PC-9 (cell line): ENCODE data around the gene SRGAP3. TPM values are rescaled to one million over a fixed set of nuclear protein-coding genes. Genes with fewer than 3 reads are reported as not detected.

ENCODE experiments used
- BruUV-seq: library from RNA; stranded (reverse); fragments of 400-500 nt; replicated peaks from 2 replicates; lab custom pipeline; 2021; lab: Mats Ljungman, UMichigan
- CTCF ChIA-PET: fragments of 300-600 bp; sonication (Branson Sonifier 250); formaldehyde crosslinking; loops from one replicate; lab custom pipeline; 2022; ENCODE audit warnings: antibody characterized with exemption; lab: Charles Lee
- POLR2A ChIA-PET: fragments of 300-600 bp; sonication (Branson Sonifier 250); formaldehyde crosslinking; loops from one replicate; lab custom pipeline; 2022; ENCODE audit warnings: antibody characterized with exemption; ENCODE audit not compliant: unreplicated experiment; lab: Charles Lee
- DNase-seq, 2 experiments: peaks; one replicate each; pipeline versions ENCODE4 v3.0.0 to v3.0.0-alpha.2; 2015 to 2022; ENCODE audit warnings: mixed read lengths in 1 of 2
- H2AFZ ChIP-seq: fragments of 200-600 bp; sonication (generic); 2 replicates; pipeline ENCODE4 v1.8.1; 2017; ENCODE audit warnings: antibody characterized with exemption
- H3F3A ChIP-seq: fragments of 200-600 bp; sonication (generic); 2 replicates; pipeline ENCODE4 v1.8.1; 2017; ENCODE audit warnings: antibody characterized with exemption, mild to moderate bottlenecking, low read depth; ENCODE audit not compliant: insufficient read depth
- H3K27ac ChIP-seq: fragments of 200-600 bp; sonication (generic); 2 replicates; pipeline ENCODE4 v1.6.1; 2016; ENCODE audit warnings: mixed run types
- H3K27me3 ChIP-seq: fragments of 200-600 bp; sonication (generic); 2 replicates; pipeline ENCODE4 v1.6.1; 2016; ENCODE audit warnings: low read depth, mixed run types; ENCODE audit not compliant: insufficient read depth
- H3K36me3 ChIP-seq: fragments of 200-600 bp; sonication (generic); 2 replicates; pipeline ENCODE4 v1.6.1; 2016; ENCODE audit warnings: low read depth, mixed run types
- H3K4me1 ChIP-seq: fragments of 200-600 bp; sonication (generic); replicated peaks from 2 replicates; pipeline ENCODE4 v1.6.1; 2016; ENCODE audit warnings: mixed run types; ENCODE audit not compliant: insufficient read depth
- H3K4me2 ChIP-seq: fragments of 200-600 bp; sonication (generic); 2 replicates; pipeline ENCODE4 v1.6.1; 2017; ENCODE audit warnings: mixed run types
- H3K4me3 ChIP-seq: fragments of 200-600 bp; sonication (generic); 2 replicates; pipeline ENCODE4 v1.6.1; 2016; ENCODE audit warnings: mixed run types
- H3K79me2 ChIP-seq: fragments of 200-600 bp; sonication (generic); 2 replicates; pipeline ENCODE4 v1.6.1; 2017; ENCODE audit warnings: low read depth, mixed run types
- H3K9me2 ChIP-seq: fragments of 200-600 bp; sonication (generic); 2 replicates; pipeline ENCODE4 v1.8.1; 2017; ENCODE audit warnings: mild to moderate bottlenecking; ENCODE audit not compliant: insufficient read depth
- H3K9me3 ChIP-seq: fragments of 200-600 bp; sonication (generic); 2 replicates; pipeline ENCODE4 v1.8.1; 2016; ENCODE audit warnings: low read depth; ENCODE audit not compliant: insufficient read depth
- H4K20me1 ChIP-seq: fragments of 200-600 bp; sonication (generic); 2 replicates; pipeline ENCODE4 v1.8.1; 2017; ENCODE audit not compliant: insufficient read depth
- EZH2 ChIP-seq: fragments of 200-600 bp; sonication (generic); IDR thresholded peaks from 2 replicates; pipeline ENCODE4 v1.8.0; 2017; ENCODE audit warnings: antibody characterized with exemption, low read depth
- intact Hi-C: fragments of 100-400 bp; cut with micrococcal nuclease; formaldehyde crosslinking; loops from one replicate; pipeline ENCODE4 v1.10.0; 2022; ENCODE audit not compliant: unreplicated experiment
- total RNA-seq: library from RNA; stranded (reverse); gene quantifications from 2 replicates; pipeline ENCODE4 v1.2.3, GENCODE V29; 2021
- TF ChIP-seq, protein P1 (sequence below): fragments of 200-600 bp; sonication (generic); conservative IDR thresholded peaks from 2 replicates; pipeline ENCODE4 v1.6.1; 2017; ENCODE audit warnings: mixed run types, antibody characterized with exemption, mild to moderate bottlenecking, moderate library complexity

The SRGAP3 gene
- total RNA-seq, 1 experiment from 2014 or later, result 17.5 TPM

GRCh38 chr3:9201266-9201665 is 48.2 kb downstream of the SRGAP3 start:
- Histone ChIP-seq H3K4me2 (no peak overlapping the region), H2AFZ (no peak overlapping the region), H3K9me2 (no peaks in the 10 kb centered on the region), H3K36me3 (no peaks in the 10 kb centered on the region), H4K20me1 (no peaks in the 10 kb centered on the region), H3K79me2 (no peaks in the 10 kb centered on the region), H3K4me1 (no peaks in the 10 kb centered on the region), H3K9me3 (no peaks in the 10 kb centered on the region), H3K27ac (no peak overlapping the region), H3K27me3 (no peaks in the 10 kb centered on the region), H3F3A (no peaks in the 10 kb centered on the region), H3K4me3 (no peak overlapping the region)
- BruUV-seq, result no TSS peak
- CTCF ChIA-PET, result no interaction called here
- POLR2A ChIA-PET, result no interaction called here
- DNase-seq, result no peak
- intact Hi-C loops, result no loop called here
- TF ChIP-seq, protein P1, sequence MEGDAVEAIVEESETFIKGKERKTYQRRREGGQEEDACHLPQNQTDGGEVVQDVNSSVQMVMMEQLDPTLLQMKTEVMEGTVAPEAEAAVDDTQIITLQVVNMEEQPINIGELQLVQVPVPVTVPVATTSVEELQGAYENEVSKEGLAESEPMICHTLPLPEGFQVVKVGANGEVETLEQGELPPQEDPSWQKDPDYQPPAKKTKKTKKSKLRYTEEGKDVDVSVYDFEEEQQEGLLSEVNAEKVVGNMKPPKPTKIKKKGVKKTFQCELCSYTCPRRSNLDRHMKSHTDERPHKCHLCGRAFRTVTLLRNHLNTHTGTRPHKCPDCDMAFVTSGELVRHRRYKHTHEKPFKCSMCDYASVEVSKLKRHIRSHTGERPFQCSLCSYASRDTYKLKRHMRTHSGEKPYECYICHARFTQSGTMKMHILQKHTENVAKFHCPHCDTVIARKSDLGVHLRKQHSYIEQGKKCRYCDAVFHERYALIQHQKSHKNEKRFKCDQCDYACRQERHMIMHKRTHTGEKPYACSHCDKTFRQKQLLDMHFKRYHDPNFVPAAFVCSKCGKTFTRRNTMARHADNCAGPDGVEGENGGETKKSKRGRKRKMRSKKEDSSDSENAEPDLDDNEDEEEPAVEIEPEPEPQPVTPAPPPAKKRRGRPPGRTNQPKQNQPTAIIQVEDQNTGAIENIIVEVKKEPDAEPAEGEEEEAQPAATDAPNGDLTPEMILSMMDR, result no peak
- no peak for TF ChIP-seq EZH2

DNA sequence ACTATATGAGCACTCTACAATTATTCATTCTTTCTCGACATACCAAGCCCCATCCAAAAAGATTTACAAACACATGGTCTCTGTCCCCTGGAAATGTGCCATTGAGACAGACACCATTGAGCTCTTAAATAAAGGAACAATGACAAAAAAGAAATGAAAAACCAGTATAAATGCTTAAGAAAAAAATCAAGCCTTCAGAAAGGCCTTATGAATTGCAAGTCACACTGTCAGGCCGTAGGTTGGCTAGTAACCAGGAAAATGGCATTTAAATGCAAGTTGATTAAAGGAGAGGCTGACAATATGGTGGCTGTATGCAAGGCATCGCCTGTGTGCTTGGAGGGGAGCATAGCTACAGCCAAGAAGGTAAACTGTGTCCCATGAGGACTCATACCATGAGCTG is 49.7 kb downstream of the SRGAP3 start:
- intact Hi-C loops, result no loop called here
- no peak for TF ChIP-seq EZH2
- TF ChIP-seq, protein P1, result no peak
- Histone ChIP-seq H2AFZ (no peak overlapping the region), H4K20me1 (no peaks in the 10 kb centered on the region), H3K9me3 (no peaks in the 10 kb centered on the region), H3K79me2 (no peaks in the 10 kb centered on the region), H3K4me1 (no peaks in the 10 kb centered on the region), H3K9me2 (no peaks in the 10 kb centered on the region), H3K27me3 (no peaks in the 10 kb centered on the region), H3K36me3 (no peaks in the 10 kb centered on the region), H3K4me2 (no peak overlapping the region), H3K4me3 (no peak overlapping the region), H3K27ac (no peak overlapping the region), H3F3A (no peaks in the 10 kb centered on the region)
- BruUV-seq, result no TSS peak
- DNase-seq, result no peak
- ChIA-PET POLR2A (no interaction called here), CTCF (no interaction called here)

- Histone ChIP-seq H4K20me1 (no peaks in the 10 kb centered on the region), H3K9me2 (no peaks in the 10 kb centered on the region), H3K9me3 (no peaks in the 10 kb centered on the region), H3F3A (no peaks in the 10 kb centered on the region), H3K4me3 (no peak overlapping the region), H3K27me3 (0 out of 2 replicates have a peak, but pooled peaks cover 3% of the 10 kb centered on the region), H3K36me3 (no peaks in the 10 kb centered on the region), H3K4me2 (no peak overlapping the region), H3K4me1 (no peaks in the 10 kb centered on the region), H2AFZ (no peak overlapping the region), H3K27ac (no peak overlapping the region), H3K79me2 (no peaks in the 10 kb centered on the region)
- BruUV-seq, result no TSS peak
- TF ChIP-seq EZH2, result no peak
- TF ChIP-seq, protein P1, result no peak
- ChIA-PET POLR2A (no interaction called here), CTCF (no interaction called here)
- no peak for DNase-seq
- intact Hi-C loops, result loop anchor here (1.0 kb wide), 1 partner anchor 17 kb away; no protein-coding TSS in a partner anchor
These were observed 50.5 kb downstream of the SRGAP3 start for GRCh38 chr3:9198899-9199335.
